Fibroblast of skin of scalp (primary cell): ENCODE data around the gene COMP.

Experiments used
- DNase-seq: peaks from one replicate; pipeline ENCODE4 v3.0.0-alpha.2; 2013

The COMP gene

DNA sequence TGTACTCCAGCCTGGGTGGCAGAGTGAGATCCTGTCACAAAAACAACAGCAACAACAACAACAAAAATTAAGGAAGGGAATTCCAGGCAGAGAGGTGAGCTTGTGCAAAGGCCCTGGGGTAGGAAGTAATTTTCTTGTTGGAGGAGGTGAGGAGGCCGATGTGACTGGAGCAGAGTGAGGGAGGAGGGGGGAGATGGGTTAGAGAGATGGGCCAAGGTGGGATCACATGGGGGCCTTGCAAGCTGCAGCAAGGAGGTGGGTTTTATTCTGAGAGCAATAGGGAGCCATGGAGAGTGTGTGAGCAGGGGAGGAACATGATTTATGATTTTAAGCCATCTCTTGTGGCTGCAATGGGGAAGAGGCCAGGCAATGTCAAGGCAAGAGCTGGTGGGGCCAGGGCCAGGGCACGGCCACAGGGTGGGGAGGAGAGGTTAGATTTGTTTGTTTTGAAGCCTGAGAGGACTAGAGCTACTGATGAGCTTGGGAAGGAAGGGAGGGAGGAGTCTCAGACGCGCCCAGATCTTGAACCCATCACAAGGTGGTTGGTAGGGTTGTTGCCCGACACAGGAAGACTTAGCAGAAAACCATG, 12.5 kb upstream of the COMP start:
- DNase-seq, result no peak

DNA sequence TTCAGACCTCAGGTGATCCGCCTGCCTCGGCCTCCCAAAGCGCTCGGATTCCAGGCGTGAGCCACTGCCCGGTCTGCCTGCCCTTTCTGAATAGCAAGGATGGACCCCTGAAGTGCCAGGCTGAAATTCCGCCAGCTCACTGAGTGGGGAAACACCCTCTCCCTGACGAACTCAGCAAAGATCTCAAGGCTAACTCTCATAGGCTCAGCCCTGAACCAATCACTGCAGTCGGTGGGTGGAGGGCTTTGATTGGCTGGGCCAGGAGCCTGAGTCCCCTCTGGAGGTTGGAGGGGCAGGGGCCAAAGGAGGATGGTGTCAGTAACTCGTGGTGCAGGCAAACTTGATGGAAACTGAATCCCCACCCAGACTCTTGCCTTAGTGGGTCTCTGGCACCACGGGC, 11.2 kb upstream of the COMP start:
- DNase-seq, result no peak

DNA sequence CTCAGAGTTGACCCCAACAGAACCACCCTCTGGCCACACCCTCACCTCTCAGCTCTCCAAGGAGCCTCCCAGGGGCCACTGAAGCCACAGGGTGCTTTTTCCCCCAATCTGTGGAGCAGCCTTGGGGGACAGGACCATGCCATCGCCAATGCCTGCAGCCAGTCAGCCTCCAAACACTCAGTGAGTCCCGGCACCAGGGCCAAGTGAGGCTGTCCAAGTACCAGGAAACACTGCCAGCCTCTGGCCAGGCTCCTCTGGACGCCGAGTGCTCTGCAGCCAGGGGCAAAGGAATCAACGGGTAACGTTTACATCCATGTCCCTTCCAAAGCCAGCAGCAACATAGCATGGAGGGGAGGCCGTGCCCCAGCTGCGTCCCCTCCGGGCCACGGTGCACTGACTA, 9.5 kb upstream of the COMP start:
- no peak for DNase-seq

DNA sequence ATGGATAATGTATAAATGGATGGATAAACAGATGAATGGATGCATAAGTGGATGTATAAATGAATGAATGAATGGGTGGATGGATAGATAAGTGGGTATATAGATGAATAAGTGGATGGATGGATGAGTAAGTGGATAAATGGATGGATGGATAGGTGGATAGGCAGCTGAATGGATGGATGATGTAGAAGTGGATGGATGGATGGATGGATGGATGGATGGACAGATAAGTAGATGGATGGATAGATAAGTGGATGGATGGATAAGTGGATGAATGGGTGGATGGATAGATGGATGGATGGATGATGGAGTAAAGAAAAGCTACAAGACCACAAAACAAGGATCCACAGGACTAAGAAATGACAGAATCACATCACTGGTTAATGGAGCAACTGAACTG, 9.0 kb upstream of the COMP start:
- no peak for DNase-seq

DNA sequence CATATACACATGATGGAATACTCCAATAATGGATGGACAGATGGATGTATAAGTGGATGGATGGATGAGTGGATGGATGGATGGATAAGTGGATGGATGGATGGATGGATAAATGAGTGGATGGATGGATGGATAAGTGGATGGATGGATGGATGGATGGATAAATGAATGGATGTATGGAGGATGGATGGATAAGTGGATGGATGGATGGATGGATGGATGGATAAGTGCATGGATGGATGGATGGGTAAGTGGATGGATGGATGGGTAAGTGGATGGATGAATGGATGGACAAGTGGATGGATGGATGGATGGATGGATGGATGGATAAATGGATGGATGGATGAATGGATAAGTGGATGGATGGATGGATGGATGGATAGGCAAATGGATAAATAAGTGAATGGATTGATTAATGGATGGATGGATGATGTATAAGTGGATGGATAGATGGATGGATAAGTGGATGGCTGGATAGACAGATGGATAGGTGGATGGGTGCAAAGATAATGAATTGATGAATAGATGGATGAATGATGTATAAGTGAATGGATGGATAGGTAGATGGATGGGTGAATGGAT, 8.4 kb upstream of the COMP start:
- no peak for DNase-seq

DNA sequence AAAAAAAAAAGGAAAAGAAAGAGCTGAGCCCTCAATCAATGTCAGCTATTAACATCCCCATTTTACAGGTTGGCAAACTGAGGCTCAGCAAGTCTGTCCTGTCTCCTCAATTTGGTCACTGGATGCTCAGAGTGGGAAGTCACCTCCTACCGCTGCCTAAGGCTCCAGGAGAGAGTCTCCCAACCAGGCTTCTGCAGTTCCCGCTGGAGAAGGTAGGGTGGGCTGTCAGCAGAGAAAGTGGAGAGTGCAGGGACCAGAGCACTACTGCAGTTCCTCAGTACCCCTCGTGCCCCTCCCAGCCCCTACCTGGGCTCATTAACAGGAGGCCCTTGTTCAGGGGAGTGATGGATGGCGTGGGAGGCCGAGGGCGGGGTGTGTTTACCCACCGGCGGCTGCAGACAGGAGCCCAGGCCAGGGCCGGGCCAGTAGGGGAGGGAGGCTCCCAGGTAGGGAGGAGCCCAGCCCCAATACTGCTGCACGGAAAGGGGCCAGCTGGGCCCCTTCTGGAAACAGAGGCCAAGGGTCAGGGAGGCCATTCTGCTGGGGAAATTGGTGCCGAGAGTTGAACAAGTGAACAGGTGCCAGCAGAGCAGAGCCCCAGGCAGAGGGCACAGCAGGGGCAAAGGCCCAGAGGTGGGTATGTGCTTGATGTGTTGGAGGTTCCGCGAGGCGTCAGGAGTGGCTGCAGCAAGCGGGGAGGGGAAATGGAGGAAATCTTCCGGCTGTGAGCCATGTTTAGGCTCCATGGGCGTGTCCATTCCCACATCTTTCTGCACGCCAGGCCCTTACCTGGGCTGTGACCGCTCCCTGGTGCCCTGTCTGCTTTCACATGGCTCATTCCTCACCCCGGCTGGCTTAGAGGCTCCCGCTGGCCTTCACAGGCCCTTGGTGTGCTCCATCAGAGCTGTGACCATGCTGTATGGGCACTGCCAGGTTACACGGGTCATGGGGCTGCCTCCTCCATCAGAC, 7.6 kb upstream of the COMP start:
- DNase-seq, result no peak

DNA sequence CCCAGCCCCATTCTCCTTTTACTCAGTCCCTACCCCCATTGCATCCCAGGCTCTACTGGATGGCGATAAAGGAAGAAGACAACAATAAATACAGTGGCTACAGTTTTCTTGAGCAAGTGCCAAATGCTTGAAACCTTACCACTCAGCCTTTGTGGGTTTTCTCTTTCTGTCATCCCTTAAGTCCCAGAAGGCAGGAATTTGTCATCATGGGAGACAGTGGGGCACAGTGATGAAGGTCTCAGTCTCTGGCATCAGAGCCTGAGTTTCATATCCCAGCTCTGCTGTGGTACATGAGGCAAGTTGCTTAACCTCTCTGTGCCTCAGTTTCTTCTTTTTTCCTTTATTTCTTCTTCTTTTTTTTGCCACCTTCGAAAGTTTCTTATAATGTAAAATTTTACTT, 5.1 kb upstream of the COMP start:
- peak; percentile 21 for DNase-seq

DNA sequence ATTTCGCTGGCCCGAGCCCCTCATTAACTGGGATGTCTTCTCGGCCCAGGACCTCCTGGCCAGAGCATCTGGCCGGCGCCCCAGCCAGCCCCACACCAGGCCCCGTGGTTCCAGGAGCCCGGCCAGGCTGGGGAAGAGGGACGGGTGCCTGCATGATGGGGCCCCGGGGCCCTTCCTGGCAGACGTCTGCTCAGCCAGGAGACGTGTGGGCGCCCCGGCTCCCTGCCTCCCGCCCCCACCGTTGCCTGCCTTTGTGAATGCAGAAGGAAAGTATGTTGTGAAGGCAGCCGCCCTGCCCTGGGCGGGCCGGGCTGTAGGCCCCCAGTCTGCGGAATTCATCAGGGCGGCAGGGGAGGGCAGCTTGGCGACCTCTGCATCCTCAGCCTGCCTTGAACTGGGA, 4.4 kb upstream of the COMP start:
- peak; percentile 19 for DNase-seq

DNA sequence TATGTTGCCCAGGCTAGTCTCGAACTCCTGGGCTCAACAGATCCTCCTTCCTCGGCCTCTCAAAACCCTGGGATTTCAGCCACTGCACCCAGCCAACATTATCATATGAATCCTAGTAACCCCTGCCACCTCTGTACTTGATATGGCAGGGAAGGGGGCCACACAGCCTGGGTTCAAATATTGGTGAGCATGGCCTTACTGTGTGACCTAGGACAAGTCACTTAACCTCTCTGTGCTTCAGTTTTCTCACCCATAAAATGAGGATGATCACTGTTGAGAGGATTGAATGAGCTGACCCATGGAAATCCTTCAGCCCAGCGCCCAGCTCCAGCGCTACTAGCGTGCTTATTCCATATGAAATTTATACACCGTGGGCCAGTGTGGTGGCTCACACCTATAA, 3.6 kb upstream of the COMP start:
- DNase-seq, result no peak

DNA sequence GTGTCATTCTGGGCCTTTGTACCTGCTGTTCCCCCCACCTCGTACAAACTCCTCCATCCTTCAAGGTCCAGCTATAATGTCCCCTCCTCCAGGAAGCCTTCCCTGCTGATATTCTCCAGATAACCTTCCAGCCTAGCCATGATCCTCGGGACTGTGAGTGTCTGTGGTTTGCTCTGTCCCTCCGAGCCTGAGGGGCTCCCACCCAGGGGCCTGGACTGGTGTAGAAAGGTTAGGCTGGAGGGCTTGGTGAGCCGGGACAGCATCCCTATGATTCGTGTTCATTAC, 2.9 kb upstream of the COMP start:
- DNase-seq, result no peak

DNA sequence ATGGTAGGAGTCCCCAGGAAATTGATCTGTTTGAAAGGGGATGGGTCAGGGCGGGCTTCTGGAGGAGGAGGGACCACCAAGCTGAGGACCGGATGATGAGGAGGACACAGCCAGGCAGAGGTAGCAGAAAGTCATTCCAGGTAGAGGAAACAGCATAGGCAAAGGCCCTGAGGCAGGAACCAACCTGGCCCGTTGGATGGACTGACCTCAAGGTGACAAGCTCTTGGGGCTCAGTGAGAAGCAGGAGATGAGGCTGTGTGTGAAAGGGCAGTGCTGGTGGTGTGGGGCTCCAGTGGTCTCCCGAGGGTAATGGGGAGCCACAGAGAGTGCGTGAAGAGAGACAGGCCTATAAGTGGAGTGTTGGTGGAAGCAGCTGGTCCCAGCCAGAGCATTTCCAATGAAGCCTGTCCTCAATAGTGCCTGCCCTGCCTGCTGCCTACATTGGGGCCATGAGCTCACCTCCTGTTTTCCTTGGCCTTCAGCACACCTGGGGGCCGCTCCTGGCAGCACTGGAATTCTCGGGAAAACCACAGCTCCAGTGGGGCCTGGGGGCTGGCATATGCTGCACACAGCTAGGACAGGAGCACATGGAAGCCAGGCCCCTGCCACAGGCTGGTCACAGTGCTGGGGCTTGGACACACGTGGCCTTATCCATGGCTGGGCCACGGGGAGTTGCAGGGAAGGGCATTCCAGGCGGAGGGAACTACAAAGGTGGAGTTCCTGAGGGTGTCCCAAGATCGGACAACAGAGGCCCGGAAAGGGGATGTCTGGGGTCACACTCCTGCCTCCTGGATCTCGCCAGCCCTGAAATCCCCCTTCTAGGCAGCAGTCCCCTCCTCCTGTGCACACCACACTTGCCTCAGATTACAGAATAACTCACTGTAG, 2.3 kb upstream of the COMP start:
- no peak for DNase-seq

DNA sequence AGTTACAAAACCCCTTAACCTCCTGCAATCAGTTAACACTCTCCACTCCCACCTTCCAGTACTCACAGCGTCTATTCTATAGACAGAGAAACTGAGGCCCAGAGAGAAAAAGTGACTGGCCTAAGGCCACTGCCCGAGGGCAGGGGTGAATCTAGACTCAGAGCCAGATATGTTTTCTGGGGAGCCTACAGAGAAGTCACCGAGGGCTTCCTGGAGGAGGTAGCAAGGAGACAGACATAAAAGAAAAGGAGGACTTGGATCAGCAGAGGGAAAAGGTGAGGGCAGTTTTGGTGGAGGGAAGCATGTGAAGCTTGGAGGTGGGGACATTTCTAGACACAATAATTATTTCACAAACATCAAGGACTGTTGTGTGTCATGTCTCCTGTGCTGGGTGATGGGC, 1.6 kb upstream of the COMP start:
- no peak for DNase-seq

DNA sequence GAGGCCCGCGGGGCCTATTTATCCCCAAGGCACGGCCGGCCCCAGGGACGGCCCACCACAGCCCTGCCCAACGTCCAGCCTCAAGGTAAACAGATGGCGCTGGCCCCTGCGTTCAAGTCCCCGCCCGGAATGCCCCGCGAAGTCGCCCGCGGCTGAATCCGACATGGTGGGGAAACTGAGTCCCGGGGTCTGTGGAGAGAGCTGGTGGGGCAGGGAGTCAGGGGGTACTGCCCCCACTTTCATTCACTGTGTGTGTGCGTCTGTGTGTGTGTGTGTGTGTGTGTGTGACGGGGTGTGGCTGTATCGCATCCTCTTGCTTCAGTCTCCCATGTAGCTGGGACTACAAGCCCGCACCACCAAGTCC, 192 bp upstream of the COMP start:
- DNase-seq, result no peak

DNA sequence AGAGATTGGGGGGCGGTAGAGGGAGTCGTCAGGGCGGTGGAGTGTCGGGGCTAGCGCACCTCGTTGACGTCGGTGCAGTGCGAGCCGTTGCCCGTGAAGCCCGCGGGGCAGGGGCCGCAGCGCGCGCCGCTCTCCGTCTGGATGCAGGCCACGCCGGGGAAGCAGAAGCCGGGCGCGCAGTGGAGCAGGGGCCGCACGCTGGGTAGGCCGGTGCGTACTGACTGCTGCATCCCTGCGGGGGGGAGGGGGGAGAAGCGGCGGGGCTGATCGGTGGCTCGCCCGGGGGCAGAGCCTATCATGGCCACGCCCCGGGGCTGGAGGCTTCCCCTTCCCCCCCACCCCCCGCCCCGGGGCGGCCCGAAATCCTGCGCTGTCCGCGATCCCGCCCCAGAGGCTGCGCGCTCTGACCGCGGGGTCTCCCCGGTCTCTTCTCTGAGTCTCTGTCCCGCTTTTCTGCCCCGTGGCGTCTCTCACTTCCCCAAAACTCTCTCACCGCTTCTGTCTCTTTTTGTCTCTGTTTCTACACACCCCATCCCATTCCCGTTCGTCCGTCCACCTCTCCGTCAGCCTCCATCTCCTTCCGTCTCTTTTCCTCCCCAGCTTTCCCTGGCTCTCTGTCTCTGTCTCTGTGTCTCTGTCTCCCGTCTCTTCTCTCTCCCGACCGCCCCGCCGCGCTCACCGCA, 1.1 kb downstream of the COMP start:
- DNase-seq, result peak; percentile 24

DNA sequence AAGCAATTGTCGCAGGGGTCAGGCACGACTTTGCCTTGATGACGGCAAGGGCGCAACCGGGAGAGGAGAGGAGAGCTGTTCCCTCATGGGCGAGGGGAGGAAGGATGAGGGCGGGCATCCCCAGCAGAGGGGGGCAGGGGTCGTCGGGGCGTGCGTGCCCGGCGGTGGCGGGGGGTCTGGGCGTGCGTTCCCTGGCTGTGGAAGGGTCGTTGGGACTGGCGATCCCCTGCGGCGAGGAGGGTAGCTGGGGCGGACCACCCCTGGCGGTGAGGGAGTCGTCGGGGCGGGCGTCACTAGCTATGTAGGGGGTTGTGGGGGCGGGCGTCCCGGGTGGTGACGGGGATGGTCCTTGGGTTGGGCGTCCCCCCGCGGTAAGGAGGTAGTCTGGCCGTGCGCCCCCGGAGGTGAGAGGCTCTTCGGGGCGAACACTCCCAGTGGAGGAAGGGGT, 1.7 kb downstream of the COMP start:
- no peak for DNase-seq

DNA sequence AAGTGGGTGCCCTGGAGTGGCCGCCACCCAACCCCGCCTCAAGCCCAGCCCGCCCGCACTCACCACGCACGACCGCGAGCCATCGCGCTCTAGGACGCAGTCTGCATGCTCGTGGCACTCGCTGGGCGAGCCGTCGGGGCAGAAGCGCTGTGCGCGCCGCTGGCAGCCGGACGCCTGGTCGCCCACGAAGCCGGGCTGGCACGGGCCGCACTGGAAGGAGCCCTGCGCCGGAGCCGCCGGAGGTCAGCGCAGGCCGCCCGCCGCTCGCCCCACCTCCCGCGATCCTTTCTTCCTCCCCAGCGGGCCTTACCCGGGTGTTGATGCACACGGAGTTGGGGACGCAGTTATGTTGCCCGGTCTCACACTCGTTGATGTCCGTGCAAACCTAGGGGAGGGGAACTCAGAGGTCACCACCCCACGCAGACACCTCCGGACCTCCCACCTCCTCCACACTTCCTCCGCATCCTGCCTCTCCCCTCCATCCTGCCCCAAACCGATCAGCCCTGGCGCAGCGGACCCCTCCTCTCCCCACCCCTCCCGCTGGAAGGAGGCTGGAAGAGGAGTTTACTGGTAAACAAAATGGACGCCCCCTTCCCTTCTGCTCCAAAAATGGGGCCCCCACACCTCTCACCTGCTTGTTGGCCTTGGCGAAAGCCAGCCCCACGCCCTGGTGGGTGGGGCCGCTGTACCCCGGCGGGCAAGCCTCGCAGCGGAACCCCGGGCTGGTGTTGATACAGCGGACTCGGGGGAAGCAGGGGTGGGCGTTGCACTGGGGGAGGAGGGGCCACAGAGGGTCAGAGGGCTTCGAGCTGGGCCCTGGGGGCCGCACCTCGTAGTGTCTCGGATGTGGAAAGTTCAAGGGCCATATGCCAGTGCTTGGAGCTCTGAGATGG, 2.3 kb downstream of the COMP start:
- no peak for DNase-seq

DNA sequence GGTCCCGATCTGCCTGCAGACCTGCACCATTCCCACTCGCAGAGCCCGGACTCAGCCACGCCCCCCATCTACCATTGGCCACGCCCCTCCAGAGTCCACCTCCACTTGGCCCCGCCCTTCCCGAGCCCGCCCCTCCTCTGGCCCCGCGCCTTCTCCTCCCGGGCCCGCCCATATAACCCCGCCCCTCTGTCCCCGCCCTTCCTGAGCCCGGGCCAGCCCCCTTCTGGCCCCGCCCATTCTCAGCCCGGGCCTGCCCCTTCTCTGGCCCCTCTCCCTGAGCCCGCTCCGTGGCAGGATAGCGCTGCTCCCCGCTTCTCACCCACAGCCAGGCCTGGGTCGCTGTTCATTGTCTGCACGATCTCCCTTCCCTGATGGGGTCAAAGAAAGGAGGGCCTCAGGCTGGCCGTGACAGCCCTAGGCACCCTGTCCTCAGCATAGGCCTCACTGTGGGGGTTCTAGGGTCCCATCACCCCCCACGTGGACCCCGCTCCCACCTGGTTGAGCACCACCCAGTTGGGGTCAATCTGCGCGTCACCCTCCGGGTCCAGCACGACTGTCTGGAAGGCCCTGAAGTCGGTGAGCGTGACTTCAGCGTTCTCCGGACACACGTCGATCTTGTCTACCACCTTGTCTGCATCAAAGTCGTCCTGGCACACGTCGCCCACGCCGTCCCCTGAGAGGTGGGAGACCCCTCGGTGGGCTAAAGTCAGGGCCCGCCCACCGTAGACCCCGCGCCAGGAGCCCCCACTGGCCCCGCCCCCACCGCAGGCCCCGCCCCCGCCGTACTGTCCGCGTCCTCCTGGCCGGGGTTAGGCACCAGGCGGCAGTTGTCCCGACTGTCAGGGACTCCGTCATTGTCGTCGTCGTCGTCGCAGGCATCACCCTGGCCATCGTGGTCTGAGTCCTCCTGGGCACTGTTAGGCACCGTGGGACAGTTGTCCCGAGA, 5.7 kb downstream of the COMP start:
- DNase-seq, result peak; percentile 64

DNA sequence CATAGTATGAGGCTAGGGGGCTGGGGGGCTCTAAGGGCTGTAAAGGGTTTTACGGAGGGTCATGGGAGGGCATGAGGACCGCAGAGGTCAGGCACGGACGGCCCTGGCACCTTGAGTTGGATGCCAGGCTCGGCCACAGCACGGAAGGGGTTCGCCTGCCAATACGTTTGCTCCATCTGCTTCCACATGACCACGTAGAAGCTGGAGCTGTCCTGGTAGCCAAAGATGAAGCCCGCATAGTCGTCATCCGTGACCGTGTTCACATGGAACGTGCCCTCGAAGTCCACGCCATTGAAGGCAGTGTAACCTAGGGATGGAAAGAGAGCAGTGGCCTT, 6.4 kb downstream of the COMP start:
- DNase-seq, result no peak

DNA sequence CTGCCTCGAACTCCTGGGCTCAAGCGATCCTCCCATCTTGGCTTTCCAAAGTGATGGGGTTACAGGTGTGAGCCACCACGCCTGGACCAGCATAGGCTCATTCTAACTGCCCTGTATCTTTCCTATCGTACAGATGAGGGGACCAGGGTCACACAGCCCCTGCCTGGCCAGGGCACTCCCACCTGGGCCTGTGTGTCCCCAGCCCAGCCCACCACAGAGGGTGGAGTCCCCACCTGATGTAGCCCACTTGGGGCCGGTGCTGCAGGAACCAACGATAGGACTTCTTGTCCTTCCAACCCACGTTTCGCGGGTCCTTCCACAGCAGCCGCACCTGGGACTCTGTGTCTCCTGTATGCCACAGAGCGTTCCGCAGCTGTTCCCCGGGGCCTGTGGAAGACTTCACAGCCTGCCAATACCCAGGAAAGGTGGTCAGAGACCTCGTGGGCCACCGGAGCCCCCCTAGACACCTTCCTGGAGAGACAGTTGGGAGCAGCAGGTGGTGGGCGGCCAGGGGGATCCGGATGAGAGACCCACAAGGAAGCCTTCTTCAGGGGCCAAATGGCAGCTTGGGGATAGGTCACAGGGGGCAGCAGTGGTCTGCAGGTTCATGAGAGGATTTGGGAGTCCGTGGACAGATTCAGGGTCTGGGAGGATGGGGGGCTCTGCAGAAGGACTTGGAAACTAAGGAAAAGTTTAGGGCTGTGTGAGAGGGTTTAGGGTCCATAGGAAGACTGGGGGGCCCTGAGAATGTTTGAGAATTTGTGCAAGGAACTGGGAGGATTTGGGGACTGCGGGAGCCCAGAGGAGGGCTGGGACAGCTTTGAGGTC, 6.9 kb downstream of the COMP start:
- DNase-seq, result no peak
